ENCODE results near the gene RNF214.

GRCh38 chr11:117195258-117195657 is 37.2 kb upstream of the RNF214 start:
- TF ChIP-seq TAF1 (IDR thresholded peaks at IDR 0.05; ENCODE audit: borderline replicate concordance, low read depth, low read length) = no peak
- TF ChIP-seq POLR2A (IDR thresholded peaks at IDR 0.05; ENCODE audit: low read depth, low read length) = no peak
- TF ChIP-seq POLR2AphosphoS5 (IDR thresholded peaks at IDR 0.05; ENCODE audit: low read depth, low read length) = no peak
